Measurements from ENCODE around the gene CRYGN. TPM values are rescaled to one million over a fixed set of nuclear protein-coding genes. Genes with fewer than 3 reads are reported as not detected.

The CRYGN gene
- total RNA-seq, 1 experiment from 2014 or later, result 0.17 TPM

DNA sequence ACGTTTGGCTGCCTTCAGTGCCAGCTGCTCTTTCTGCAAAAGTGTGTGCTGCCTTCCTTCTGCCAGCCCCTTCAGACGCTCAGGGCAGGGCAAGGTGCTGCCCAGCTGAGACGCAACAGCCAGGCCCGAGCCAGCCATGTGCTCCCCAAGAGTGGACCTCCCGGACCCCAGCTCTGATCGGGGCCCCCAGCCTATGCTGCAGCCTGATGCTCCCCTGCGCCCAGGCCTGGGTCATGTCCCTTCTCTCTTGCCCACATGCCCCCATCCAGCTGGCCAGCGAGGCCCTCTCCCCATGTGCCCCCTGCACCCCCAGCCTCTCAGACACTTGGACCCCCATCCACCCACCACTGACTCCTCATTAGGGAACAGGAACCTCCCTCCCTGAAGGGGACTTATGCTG lies 47.9 kb downstream of the CRYGN start:
- no peak for DNase-seq (ENCODE audit: low read depth)

DNA sequence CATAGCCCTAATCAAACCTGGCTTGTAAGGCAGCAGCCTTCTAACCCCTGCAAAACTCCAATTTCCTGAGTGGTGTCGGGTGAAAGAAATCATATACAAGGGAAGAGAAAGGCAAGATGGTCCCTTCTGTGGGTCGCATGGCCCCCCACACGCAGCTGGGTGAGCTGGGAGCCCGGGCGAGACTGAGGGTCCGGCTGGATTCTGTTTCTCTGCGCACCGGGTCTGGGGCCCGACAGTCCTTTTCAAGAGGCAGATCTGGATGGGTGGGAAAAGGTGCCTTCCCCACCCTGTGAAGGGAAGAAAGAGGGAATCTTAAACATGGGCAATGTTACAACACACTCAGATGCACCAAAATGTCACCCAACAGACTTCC lies 48.6 kb downstream of the CRYGN start:
- no peak for DNase-seq (ENCODE audit: low read depth)

DNA sequence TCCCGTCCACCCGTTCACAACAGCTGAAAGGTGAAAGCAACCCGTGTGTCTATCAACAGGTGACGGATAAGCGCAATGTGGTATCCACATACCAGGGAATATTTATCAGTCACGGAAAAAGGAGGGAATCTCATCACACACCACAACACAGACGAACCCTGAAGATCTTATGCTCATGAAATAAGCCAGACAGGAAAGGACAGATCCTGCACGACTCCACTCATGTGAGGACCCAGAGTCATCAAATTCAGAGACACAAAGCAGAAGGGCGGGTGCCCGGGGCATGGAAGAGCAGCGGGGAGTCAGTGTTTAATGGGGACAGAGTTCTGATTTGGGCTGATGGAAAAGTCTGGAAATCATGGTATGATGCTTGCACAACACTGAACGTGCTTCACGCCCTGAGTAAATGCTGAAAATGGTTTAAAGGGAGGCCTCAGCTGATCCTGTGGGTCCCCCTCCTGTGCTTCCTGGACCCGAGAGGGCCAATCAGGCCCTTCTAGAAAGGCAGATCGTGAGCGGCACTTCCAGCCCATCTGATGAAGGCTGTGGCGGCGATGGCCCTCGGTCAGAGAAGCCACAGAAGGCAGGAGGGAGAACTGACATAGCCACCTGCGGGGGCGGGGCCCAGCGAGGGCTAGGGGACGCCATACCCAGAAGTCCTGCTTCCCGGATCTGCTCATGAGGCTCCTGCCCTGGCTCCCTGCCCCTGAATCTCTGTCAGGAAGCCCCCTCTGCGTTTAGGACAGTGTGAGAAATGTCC lies 49.2 kb downstream of the CRYGN start:
- no peak for DNase-seq (ENCODE audit: low read depth)

DNA sequence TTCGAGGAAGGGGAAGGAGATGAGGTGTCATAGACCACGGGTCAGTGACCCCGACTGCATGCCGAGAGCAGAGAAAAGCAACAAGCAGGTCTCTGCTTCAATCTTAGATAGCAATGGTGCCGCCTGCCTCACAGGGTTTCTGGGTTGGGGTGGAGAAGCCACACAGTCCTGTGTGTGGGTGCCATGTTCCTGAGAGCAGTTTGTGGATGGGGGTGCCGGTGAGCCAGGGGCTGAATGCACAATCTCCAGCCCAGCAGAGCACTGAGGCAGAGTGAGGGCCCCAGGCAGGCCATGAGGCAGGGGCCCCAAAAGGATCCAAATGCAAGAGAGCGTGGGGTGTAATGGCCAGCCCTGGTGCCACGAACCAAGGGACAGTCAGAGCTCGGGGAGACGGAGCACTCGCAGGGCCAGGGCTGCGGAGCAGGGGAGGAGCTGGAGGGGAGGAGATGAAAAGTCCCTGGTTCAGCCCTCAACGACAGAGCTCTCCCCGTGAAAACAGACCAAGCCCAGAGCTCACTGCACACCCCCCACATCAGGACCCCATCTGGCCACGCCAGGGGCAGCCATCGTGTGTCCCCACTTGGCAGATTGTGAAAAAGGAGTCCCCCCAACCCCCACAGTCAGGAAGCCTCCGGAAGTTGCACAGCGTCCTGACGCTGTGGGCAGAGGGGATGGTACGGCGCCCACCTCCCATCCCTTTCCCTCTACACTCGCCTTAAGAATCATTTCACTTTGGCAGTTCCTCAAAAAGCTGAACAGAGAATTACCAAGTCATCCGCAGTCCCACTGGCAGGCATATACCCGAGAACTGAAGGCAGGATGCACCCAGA lies 50.0 kb downstream of the CRYGN start:
- no peak for DNase-seq (ENCODE audit: low read depth)

DNA sequence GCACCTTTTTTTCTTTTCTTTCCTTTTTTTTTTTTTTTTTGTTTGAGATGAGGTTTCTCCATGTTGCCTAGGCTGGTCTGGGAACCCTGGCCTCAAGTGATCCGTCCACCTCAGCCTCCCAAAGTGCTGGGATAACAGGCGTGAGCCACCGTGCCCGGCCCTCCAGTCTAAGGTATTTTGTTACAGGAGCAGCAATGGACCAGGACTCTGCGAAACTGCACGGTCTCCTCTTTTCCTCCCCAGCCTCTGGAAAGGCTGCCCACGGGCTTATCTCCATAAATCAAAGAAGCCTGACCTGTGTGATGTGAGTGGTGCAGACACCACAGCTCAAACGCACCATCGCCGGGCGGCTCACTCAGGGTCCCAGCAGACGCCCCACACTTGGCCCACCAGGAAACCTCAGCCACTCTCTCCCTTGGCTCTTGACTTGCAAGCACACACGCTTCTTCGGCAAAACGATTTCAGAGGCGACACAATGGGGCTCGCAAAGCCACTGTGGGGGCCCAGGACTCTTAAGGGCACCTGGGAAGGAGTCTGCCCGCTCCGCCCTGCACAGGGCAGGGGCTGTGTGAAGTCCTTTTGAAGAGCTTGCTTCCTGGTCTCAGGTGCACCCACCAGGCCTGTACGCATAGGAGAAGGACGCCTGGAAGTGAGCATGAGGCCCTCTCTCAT lies 50.7 kb downstream of the CRYGN start:
- DNase-seq (ENCODE audit: low read depth), result no peak

DNA sequence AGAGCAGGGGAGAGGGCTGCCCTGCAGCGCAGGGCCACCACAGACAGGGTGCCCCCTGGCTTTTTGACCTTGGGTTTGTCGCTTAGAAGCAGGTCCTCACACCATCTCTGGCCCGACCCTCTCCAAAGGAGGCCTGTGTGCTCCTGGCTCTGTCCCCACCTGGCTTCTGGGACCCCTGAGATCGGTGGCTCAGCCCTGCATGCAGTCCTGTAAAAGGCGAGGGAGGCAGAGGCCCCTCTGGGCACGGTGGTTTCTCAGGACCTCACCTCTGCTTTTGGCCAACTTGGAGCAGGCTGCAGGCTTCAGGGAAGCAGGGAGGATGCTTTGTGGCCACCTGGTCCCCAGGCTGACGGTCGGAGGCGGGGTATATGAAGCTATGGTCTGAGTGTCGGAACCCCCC lies 51.5 kb downstream of the CRYGN start:
- no peak for DNase-seq (ENCODE audit: low read depth)

DNA sequence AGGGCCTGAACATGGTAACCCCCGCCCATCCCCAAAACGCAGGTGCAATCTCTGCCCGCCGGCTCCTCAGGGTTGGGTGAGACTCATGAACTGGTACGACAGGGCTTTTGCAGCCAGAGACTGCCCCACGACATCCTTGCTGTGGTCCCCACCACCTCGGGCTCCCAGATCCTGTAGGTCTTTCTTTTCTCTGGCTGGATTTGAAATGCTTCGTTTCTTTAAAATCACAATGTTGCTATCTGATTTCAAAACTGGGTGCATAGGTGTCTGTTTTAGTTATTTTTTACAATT lies 52.0 kb downstream of the CRYGN start:
- DNase-seq (ENCODE audit: low read depth), result no peak

DNA sequence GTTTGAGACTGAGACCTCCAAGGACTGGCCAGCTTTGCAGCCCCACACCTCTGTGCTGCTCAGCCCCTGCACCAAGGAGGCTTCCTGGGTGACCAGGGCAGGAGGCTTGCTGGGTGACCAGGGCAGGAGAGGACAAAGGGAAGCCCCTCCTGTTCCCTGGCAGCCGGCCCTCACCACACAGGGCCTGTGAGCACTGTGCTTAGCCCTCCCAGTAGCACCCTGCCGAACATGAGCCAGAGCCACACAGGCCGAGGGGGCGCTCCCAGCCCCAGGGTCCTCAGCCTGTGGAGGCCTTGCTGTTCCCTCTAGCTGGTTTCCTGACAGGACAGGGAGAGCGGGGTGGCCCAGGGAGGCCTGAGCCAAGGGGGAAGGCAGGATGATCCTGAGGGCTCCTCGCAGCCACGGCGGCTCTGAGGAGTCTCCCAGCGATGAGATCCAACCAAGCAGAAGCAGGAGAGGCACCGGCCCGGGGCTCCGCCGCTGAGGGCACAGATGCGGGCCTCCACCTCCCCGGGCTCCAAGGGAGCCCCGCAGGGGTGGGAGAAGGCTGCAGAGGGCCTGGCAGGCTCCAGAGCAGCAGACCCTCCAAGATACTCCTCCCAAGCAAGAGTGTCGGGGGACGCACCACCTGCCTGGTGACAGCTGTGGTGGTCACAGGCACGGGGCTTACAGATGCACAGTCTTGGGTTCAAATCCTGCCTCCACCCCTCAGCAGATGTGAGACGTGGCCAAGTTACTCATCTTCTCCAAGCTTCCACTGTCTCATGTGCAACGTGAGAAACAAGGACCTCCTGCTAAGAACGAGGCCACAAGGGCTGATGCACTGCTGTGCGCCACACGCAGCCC lies 52.6 kb downstream of the CRYGN start:
- DNase-seq (ENCODE audit: low read depth), result no peak

DNA sequence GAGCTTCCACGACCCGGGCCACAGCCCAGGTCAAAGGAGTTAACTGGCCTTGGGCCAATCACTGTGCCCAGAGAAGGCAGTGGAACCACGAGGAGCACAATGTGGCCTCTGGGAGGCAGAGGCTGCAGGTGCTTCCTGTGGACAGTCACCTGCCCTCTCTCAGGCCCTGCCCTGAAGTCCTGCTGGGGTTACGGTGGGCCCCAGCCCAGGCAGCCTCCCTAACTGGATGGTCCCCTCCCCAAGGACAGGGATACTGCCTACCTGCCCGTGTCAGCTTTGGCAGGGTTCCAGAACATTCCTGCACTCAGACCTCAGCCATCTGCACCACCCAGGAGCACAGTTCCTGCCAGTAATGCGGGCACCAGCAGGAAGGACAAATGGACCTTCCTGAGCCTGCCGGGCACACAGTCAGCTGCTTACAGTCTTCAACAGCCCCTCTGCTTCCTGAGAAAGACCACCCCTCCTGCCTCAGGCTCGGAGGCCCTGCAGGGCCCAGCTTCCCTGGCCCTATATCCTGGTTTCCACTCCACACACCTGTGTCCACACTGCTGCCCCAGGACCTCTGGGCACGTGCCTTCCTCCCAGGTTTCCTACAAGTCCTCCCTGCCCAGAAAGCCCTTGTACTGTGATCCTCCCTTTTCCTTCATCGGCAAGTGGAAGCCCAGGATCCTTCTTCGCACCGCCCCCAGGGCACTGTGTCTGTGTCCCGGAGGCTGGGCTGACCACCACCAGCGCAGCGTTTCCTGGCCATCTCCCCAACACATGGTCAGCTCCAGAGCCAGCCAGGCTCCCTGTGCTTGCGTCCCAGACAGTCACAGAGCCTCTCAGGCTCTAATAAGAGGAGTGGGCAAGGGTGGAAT lies 53.4 kb downstream of the CRYGN start:
- DNase-seq (ENCODE audit: low read depth), result no peak

DNA sequence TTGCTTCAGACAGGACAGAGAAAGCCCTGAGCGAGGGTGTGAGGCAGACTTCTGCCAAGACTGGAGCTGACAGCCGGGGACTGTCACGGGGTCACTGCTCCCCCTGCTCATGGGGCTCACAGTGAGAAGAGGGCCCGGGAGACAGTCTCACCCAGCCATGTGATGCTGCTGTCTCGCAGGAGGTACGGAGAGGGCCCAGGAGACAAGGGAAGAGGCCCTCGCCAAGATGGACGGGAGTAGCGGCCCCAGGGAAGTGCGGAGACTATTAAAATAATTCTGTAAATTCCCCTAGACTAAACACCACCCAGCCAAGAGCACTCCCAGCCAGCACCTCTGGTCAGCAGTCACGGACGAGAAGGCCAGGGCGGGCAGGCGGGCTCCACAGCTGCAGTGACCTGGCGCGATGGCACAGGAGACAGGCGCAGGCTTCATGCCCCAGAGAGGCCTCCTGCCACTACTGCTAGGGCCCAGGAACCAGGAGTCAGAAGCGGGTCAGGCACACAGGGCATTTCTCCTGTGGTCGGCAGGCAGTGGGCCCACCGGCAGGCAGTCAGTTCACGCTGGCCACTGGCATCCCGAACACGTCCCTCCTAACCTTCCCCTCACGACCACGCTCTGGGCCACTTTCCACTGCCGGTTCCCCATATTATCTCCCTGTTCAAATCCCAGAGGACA lies 54.2 kb downstream of the CRYGN start:
- DNase-seq (ENCODE audit: low read depth), result no peak

DNA sequence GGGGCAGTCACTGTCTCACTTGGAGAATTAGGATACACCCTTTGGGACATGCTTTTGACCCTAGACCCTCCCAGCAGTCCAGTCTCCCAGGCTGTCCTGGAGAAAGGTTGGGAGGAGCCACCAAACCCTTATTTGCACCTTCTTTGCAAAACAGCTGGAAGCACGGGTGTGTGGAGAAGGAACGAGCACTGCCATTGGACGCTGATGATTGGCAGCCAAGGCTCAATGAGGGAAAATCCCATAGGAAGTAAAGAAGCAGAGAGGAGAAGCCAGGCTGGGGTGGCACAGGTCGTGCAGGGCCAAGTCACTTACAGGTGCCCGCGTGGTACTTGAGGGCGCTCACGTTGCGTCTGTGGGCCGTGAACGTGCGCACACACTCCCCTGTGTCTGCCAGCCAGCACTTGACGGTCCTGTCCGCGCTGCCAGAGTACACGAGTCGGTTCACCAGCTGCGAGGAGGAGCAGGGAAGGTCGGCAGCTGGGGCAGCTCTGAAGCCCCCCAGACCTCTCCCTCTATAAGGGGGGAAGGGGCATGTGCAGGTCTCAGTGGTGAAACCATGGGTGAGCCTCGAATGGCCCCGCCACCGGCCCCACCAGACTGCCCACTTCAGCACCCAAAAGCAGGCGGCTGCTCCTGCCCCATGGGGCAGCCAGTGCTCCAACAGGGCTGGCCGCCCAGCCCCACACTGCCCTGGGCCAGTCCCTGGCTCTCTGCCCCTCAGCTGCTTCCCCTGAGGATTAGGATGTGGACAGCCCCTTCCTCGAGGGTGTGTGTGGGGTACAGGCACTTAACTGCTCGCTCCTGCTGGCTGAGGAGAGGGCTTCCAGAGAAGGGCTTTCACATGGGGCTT lies 54.9 kb downstream of the CRYGN start:
- no peak for DNase-seq (ENCODE audit: low read depth)

DNA sequence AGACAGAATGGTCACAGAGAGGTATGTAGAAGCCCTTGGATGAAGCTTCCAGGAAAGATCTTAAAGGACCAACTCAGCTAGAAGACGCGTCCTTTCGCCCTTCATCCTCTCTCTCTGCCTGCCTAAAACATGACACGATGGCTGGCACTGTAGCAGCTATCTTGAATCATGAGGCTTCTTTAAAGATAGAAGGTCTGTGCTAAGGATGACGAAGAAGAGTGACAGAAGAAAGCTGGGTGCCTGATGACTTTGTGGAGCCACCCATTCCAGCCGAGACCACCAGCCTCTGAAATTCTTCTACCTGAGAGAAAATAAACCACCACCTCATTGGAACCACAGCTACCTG lies 55.6 kb downstream of the CRYGN start:
- DNase-seq (ENCODE audit: low read depth), result no peak

DNA sequence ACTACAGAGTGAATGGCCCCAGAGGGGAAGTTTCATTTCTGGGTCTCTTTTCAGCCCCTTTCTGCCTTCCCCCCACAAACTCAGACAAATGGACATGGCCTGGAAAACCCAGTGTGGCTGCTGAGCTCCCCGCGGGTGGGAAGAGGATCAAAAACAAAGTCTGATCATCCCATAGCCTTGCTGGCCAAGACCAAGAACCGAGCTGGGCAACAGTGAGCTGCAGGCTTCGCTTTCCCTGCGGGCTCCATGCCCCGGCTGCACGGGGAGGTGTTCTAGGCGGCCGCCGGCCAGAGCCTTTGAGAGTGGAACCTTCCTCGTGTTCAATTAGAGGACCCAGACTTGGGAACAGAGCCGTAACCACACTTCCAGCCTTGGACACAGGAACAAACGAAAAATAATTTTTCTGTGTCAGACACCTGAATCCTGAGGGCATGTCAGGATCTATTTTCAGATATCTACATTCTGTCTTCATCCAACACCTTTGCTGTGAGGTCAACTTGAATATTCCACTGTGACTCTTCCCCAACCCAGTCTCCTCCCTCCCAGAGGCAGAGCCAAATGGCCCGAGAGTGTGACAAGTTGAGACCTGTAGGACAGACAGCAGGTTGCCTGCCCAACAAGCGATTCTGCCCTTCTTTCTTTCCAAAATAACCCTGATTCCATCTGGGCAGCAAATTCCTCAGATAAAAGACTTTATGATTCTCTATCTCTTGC lies 56.1 kb downstream of the CRYGN start:
- DNase-seq (ENCODE audit: low read depth), result no peak

DNA sequence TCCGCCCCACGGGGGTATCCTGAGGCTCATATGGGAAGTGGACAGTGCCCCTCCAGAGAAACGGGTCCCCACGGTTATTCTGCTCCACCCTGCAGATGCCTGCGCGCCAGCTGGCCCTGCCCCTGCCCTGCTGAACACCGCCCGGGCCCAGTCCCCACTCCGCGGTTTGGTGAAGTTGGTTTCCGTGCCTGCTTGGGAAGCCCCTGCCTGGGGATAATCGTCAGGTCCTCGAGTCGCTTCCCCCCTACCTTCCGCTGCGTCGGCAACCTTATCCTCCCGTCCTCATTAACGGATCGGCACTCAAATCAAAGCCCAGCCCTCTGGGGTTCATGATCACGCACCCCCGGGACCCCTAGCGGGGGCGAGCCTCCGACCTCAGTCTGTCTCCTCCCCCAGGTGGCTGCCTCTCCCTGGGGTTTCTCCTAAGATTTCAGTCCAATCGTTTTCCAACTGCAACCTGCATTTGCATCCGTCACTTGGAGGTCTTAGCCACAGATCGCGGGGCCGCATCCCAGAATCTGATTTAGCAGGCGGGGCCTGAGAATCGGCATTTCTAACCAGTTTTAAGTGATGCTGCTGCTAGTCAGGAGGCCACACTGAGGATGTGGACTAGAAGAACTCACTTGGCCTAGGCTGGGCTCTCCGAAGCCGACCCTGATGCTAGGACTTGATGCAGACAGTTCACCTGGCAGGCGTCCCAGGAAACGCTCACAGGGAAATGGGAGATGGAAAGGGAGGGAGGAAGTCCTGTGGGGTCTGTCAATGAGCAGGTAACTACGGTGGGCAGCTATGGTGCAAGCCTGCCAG lies 57.7 kb downstream of the CRYGN start:
- DNase-seq (ENCODE audit: low read depth), result no peak

DNA sequence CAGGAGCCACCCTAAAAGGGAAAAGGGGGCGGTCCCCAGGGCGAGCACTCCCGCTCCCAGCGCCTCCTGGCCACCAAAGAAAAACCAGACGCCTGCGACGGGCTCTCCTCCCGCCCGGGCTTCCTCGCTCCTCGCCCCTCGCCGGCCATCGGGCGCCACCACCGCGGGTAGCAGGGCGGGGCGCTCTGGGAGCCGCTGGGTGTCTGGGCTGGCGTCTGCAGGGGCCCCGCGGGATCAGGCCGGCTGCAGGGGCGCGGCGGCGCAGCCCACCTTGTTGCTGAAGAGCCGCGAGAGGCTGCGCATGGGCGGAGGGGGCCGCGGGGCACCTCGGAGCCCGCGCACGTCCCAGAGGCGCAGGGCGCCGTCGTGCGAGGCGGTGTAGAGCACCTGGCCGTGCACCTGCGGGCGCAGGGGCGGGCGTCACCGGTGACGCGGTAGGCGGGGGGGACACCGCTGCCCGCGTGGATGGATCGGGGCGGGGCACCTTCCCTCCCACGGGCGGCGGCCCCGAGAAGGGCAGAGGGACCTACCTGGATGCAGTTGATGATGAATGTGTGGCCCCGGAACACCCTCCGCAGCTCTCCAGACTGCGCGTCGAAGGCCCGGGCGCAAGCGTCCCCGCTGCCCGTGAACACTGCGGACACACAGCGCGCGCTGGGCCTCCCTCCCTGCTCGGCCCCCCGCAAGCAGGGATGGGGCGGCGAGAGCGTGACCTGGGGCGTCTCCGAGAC lies 58.4 kb downstream of the CRYGN start:
- no peak for DNase-seq (ENCODE audit: low read depth)

DNA sequence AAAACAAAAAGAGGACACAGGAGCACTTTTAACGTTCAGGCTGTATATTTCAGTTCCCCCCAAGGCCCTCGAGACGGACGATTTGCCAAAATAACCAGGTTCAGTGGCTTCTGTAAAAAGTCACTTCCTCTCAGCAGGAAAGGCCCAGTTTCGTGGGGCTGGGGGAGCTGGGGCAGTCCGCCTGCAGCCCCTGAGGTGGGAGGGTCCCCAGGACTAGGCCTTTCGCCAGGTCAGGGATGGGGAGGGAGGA lies 58.9 kb downstream of the CRYGN start:
- DNase-seq (ENCODE audit: low read depth), result no peak

DNA sequence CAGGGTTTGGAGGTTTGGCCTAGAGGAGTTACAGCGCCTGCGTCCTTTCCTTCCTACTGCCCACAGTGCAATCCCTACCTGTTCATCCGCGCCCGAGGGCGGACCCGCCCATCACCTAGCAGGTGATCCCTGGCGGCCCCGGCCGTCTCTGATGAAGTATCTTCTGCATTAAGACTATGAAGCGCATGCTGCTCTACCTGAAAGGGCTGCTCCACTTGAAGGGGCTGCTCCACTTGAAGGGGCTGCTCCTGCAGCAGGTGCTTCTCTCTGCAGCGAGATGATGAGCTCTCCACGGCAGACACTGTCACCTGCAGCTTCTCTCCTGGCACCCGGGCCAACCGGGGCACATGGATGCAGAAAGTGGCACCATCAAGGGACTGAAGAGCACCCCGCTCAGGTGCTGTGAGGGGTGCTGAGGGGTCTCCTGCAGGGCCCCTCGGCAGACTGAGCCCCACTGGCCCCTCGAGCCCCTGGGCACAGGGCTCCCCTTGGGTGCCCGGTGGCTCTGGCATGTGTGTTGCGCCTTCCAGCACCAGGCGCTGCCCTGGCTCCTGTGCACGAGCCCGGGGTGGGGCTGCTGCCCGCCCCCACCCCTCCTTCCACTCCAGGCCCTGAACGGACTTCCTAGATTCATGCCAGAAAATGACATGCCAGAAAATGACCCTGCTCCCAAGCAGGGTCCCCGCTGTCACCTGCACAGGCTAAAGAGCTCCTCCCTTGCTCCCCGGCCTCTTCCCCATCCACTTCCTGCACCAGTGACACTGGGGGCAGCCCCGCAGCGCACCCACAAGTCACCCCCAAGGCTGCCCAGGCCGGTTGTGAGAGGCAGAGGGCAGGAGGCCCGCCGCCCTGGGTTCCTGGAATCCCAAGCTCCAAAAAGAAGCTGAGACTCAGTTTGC lies 59.5 kb downstream of the CRYGN start:
- DNase-seq (ENCODE audit: low read depth), result no peak
